NOMO-1 treated with dmso at 0.1 percent for 144 hours (cell line): ENCODE results near the gene MAD1L1.
"Not testable (repeated sequence)": the region's sequence is repeated elsewhere in the genome, so short reads cannot be mapped to it uniquely, and the experiment has no call there.

Experiments used
- DNase-seq: peaks from one replicate; lab custom pipeline; 2025; ENCODE audit not compliant: unreplicated experiment; lab: John Stamatoyannopoulos, UW

The MAD1L1 gene

GRCh38 chr7:2180081-2180480 is 52.7 kb downstream of the MAD1L1 start:
- DNase-seq, result no peak

DNA sequence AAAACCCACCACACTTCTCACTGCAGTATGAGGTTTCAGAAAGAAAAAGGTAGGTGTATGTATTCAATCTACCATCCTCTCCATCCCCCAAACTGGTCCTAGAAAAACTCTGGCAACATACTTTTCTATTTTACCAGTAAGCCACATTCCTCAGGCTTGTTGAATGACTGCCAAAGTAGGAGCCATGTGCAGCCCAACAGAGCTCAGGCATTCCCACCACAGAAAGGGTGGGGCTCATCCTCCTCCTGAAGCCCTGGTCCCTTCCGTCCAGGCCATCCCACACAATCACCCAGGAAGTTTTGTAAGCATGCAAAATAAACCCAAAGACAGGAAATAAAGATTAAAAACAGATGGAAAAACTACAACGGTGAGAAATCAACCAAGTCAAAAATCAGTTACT is 57.2 kb downstream of the MAD1L1 start:
- DNase-seq, result no peak

DNA sequence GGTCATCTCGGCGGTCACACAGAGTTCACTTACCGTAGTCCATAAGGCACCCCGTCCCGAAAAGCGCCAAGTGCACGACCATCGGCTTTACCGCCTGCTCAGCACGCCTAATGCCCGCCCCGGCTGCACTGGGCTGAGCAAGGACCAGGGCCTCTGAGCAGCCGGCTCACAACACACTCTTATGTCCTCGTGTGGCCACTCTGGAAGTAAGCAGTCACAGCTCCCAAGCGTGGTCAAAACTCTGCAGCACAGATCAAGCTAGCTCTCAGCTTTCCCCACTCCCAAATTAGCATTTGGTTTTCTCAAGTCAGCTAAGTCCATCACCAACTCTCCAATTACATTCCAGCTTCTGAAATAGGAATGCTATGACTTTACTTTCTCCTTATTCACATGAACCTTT is 57.7 kb downstream of the MAD1L1 start:
- no peak for DNase-seq

- no peak for DNase-seq
Measured at GRCh38 chr7:2173189-2173827, 59.4 kb downstream of the MAD1L1 start.

DNA sequence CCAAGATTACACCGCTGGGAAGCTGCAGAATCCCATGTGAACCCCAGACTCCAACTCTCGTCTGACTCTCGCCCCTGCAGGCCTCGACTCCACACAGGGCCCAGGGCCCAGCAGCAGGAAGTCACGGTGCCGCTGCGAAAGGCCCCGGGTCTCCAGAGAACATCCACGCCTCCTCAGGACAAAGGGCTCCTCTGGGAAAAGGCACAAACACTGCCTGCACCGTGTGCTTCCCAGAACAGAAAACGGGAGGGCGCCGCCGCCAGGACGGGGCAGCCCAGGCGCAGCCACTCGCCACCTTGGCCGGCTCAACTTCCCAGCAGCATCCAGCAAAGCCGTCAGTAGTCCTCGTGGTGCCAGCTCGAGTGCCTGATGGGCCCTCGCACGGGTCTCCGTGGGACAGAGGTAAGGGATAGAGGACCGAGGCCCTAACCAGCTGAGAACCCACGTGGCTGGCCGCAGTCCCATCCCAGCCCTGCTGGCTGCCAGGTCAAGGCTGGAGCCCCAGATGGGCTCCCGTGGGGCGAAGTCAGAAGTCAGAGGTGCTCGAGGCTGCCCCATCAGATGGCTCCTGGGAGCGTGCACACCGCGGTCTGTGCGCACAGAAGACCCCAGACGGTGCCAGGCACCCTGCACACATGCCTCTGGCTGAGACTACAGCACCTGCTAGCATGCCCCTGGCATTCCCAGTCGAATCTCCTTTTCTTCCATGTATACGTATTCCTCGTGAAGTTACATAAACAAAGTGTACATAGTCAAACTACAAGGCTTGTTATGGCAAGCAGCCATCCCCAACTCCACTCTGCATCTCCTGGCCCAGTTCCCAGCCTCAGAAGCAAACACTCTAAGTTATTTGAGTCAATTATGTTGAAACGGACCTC is 60.2 kb downstream of the MAD1L1 start:
- DNase-seq, result no peak

DNA sequence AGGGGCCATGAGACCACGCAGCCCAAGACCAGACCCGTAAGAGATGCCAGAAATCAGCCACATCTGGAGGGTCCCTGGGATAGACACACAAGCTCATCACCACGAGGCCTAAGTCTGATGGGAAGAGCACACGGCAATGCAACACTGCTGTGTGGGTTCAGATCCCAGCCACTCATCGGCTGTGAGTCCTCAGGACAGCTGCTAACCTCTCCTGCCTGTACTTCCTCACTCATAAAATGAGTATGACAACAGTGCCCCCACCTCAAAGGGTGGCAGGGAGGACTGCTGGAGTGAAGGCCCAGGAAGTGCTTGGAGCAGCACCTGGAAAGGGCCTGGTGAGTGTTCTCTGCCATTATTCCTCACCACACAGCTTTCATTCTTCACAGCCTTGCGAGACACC is 60.9 kb downstream of the MAD1L1 start:
- no peak for DNase-seq

DNA sequence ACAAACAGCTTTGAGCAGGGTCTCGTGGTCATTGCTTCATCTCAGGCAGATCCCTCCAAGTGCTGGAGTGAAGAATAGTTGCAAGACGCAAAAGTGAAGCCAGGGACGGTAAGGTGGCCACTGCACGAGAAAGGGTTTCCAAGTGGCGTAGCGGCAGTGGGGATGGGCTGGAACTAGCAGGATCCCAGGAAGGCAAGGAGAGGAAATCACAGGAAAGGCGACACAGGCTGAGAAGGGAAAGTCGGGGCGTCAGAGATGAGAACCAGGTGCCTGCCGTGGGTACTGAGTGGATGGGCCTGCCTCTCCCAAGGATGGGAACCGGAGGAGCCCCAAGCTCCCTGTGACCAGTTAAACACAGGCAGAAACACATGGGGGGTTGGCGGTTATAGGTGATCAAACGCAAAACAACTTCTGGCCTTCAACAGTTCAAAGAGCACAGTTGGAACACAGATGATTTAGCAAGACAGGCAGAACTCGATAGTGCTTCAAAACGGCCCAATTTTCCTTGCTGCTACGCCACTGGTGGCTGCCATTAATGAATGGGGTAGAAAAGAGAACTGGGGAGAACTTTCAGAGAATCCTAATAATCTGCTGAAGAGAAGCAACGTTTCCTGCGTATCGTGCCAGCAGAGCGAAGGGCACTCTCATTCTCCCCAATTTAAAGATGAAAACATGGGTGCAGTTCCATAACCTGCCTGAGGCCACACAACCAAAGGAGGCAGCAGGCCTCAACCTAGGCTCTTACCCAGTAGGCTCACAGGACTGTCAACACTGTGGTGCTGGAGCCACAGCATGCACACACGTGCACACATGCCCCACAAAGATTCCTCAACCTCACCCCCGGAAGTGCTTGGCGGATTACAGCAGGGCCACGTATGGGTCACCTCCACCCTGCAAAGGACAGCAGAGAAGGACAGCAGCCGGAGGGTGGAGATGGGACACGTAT is 61.9 kb downstream of the MAD1L1 start:
- DNase-seq, result no peak

- DNase-seq, result no peak
Measured at GRCh38 chr7:2169923-2170575, 62.7 kb downstream of the MAD1L1 start.

- no peak for DNase-seq
Measured at GRCh38 chr7:2168615-2169311, 64.0 kb downstream of the MAD1L1 start.

DNA sequence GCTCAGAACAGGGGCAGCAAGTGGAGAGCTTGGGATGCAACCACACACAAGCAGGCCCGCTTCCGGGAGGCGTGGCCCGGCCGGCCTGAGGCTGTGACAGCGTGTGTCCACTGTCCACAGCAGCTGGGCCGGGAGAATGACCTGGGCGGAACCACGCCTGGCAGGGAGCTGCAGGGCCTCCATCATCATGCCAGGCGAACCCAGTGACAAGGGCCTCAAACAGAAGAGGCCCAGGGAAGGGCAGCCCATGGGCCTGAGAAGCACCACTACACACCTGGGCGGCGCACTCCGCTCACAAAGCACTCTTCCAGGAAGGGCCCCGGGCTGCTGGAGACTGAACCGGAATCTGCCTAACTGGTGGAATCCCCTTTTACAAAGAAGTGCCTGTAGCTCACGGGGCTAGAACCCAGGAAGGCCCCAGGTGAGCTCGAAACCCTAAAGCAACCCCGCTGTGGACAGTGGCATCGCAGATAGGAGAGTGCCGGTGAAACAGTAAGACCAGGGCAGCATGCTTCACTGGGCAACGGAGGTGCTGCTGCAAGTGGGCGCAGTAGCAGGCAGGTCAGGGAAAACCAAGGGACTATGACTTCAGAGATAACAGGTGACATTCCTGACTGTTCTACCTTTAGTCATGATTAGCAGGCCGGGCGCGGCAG is 66.0 kb downstream of the MAD1L1 start:
- DNase-seq, result no peak

- no peak for DNase-seq
Measured at GRCh38 chr7:2165610-2166594, 66.8 kb downstream of the MAD1L1 start.

DNA sequence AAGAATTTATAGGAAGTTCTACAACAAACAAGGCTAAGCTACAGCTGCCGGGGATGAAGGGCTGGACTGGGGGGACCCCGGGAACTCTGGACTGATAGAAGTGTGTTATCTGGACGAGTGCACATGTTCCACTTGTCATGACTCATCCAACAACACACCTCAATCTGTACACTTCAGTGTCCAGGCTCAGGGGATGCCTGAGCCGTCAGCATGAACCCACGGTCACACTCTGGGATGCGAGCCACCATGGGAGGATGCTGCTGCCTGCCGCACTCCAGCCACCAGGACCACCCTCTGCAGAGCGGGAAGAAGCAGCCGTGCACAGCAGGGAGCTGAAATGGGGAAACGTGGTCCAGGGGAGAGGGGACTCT is 67.5 kb downstream of the MAD1L1 start:
- DNase-seq, result no peak

DNA sequence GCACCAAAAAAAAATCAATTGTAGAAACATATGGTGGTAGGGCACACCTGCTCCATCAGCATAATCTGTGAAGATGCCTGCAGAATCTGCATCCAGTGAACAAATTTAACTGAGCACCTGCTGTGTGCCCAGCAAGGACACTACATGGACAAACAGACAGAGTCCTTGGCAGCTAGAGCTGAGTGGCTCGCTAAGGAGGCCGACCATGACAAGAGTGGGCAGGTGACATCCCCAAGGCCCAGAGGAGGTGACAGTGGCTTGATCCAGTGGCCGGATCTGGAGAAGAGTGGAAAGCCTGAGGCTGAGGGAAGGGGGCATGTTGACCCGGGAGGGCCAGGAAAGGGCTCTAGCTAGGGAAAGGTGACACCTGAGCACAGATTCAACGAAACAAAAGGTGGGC is 68.1 kb downstream of the MAD1L1 start:
- DNase-seq, result no peak

DNA sequence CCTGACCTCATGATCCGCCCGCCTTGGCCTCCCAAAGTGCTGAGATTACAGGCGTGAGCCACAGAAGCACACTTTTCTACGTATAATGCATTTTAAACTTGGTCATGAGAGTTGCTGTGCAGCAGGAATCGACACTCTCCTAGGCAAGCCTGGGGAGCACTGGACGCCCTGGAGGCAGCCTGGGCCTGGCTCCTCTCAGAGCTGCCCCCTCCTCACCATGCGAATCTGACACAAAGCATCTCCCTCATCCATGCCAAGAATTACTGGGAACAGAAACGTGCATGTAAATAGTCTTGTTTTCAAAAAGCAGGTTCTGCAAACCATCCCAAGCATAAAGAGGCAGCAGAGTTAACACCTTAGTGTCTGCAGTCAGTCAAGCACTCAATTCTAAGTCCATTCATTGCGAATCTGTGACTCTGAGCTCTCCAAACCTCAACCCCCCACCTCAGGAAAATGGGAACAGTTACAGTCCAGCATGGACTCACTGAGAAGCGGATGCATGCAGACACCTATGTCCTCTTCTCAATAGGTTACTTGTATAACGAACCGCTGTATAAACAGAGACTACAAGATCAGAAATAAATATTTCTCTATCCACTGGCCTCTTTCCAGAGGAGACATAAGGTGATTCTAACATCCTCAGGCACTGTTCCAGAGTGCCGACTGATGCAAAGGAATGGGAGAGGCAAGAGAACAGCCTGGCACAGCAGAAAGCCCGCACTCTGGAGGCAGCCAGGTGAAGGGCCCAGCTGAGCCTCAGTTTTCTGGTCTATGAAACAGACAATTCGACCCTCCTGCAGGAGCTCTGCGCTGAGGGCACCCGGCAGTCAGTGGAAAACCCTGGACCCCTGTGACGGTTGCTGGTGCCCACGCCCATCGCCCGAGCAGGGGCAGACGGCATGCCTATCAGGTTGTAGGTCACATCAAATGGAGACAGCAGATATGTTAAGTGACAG is 68.9 kb downstream of the MAD1L1 start:
- no peak for DNase-seq

DNA sequence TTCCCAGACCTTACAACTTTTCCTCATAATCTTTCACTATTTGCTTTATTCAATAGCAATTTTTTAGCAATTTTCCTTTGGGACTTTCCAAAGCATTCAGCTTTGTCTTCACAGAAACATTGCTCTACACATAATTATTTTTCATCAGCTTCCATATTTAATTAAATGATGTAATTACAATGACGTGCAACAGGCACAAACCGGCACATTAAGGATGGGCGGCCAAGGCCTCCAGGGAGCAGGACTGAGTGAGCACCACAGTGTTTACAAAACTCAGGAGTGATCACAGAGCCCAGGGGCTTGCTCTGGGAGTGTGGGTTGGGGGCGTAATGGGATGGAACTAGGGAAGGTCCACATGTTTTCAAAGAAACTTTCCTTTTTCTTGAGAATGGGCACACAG is 69.8 kb downstream of the MAD1L1 start:
- DNase-seq, result no peak

DNA sequence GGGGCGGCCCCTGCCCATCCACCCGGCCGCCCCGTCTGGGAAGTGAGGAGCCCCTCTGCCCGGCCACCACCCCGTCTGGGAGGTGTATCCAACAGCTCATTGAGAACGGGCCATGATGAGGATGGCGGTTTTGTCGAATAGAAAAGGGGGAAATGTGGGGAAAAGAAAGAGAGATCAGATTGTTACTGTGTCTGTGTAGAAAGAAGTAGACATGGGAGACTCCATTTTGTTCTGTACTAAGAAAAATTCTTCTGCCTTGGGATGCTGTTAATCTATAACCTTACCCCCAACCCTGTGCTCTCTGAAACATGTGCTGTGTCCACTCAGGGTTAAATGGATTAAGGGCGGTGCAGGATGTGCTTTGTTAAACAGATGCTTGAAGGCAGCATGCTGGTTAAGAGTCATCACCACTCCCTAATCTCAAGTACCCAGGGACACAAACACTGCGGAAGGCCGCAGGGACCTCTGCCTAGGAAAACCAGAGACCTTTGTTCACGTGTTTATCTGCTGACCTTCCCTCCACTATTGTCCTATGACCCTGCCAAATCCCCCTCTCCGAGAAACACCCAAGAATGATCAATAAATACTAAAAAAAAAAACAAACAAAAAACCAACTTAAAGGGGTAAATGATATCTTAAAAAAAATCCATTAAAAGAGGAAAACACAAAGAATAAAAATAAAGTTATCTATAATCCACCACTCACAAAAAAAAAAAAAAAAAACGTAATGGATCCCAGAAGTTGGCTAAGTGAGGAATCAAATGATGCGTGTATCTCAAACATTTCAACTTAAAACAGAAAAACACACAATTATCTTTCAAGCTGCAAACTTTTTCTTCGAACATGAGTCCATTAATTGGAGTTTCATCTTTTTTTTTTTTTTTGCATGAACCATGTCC is 70.5 kb downstream of the MAD1L1 start:
- DNase-seq, result not testable (repeated sequence)

DNA sequence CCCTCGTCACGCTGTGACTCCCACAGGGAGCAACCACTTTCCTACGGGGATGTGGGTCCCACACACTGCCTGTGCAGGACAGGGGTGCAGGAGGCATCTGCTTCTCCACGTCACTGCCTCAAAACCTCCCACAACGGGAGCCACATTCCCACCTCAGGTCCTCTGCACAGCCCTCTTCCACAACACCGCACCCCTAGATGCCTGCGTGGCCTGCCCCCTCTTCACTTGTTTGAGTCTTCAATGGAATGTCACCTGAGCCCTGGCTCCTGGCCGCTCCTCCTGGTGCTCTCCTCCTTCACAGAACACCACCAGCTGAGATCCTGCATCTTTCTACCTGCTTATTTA is 73.6 kb downstream of the MAD1L1 start:
- no peak for DNase-seq
